GM18498 (cell line): ENCODE results near the gene SCRT2.
"Not testable (repeated sequence)": the region's sequence is repeated elsewhere in the genome, so short reads cannot be mapped to it uniquely, and the experiment has no call there.

Experiments used
- ATAC-seq: cut with Tn5 transposase; IDR thresholded peaks from one replicate; pipeline ENCODE4 v1.9.1; 2021; ENCODE audit warnings: mild to moderate bottlenecking, moderate library complexity; ENCODE audit not compliant: unreplicated experiment

SCRT2 gene

GRCh38 chr20:675453-676314, at the start of gene SCRT2:
TSS of gene SCRT2 (minus strand) at chr20:675802. CDS start at chr20:675601, 201 bp downstream.
- no peak for ATAC-seq

- not testable (repeated sequence) for ATAC-seq
Observed at GRCh38 chr20:724797-725196, 49.2 kb upstream of the SCRT2 start.

- no peak for ATAC-seq
Observed at GRCh38 chr20:723756-724155, 48.2 kb upstream of the SCRT2 start.

GRCh38 chr20:722822-723644, 47.4 kb upstream of the SCRT2 start:
- ATAC-seq: no peak

- no peak for ATAC-seq
Observed at GRCh38 chr20:721876-722275, 46.3 kb upstream of the SCRT2 start.

GRCh38 chr20:719816-720215, 44.2 kb upstream of the SCRT2 start:
- ATAC-seq: no peak

- ATAC-seq: no peak
Observed at GRCh38 chr20:719068-719467, 43.5 kb upstream of the SCRT2 start.

GRCh38 chr20:717832-718231, 42.2 kb upstream of the SCRT2 start:
- no peak for ATAC-seq

GRCh38 chr20:717271-717670, 41.7 kb upstream of the SCRT2 start:
- ATAC-seq: no peak

- no peak for ATAC-seq
Observed at GRCh38 chr20:714453-714852, 38.9 kb upstream of the SCRT2 start.

GRCh38 chr20:711576-711975, 36.0 kb upstream of the SCRT2 start:
- ATAC-seq: no peak

- no peak for ATAC-seq
Observed at GRCh38 chr20:710780-711450, 35.3 kb upstream of the SCRT2 start.

GRCh38 chr20:709991-710779, 34.6 kb upstream of the SCRT2 start:
- ATAC-seq: no peak

GRCh38 chr20:709423-709822, 33.8 kb upstream of the SCRT2 start:
- no peak for ATAC-seq

GRCh38 chr20:708956-709355, 33.4 kb upstream of the SCRT2 start:
- ATAC-seq: no peak

GRCh38 chr20:707451-708110, 32.0 kb upstream of the SCRT2 start:
- ATAC-seq: no peak

GRCh38 chr20:706366-706885, 30.8 kb upstream of the SCRT2 start:
- ATAC-seq: no peak

GRCh38 chr20:704726-705125, 29.1 kb upstream of the SCRT2 start:
- no peak for ATAC-seq

- ATAC-seq: no peak
Observed at GRCh38 chr20:703426-703825, 27.8 kb upstream of the SCRT2 start.

- ATAC-seq: no peak
Observed at GRCh38 chr20:703006-703405, 27.4 kb upstream of the SCRT2 start.
